ENCODE data around the gene GLRX3.

Gene GLRX3

DNA sequence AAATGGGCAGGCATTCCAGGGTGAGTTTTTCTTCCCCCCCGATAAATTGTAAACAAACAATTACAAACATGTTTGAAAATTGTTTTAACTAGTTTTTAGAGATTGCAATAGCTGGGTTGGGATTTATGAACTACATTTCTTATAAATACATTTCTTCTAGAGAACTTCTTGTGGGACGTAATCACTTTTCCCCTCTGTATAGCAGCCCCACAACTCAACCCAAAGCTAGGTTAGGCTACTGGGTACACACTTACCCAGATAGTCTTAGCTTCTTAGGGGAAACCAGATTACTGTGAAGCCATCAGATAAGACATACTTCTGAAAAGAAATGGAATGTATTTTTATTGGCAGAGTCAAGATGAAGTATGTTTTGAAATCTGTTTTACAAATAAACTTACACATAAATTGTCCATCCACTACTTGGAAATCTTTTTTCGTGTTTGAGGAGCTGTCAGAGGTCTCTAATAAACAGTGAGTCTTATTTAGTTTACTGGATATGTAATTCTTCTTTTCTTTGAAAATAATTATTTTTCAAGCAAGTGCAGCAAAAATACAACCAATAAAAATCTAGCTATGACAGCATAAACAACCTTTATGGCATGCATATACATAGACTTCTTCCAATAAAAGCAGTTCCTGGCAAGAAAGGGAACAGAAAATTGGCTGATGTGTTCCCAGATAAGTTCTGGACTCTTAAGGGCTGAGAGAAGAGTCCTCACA, 8.0 kb upstream of the GLRX3 start:
- TF ChIP-seq GATA2 (IDR thresholded peaks at IDR 0.05; ENCODE audit: low read depth, low read length) (no peak), GATA3 (IDR thresholded peaks at IDR 0.05; ENCODE audit: low read depth, low read length) (peak; percentile 69)

DNA sequence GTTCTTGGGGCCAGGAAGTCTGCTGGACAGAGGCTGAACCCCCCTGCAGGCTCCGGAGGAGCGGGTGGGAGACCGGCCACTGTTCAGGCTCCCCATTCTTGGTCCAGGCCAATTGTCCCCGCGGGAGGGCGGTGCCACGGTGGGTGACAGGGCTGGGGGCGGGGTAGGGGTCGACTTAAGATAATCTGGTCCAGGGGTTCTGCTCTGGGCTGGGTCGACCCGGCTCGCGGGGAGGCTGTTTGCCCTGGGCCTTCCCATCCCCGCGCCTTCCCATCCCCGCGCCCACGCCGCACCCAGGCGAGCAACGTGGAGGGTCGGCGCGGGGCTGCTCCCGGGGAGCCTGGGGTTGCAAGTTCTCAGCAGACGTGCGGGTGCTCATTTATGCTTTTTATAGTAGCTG, 7.3 kb upstream of the GLRX3 start:
- TF ChIP-seq GATA3 (IDR thresholded peaks at IDR 0.05; ENCODE audit: low read depth, low read length) = no peak
- TF ChIP-seq GATA2 (IDR thresholded peaks at IDR 0.05; ENCODE audit: low read depth, low read length) = no peak

DNA sequence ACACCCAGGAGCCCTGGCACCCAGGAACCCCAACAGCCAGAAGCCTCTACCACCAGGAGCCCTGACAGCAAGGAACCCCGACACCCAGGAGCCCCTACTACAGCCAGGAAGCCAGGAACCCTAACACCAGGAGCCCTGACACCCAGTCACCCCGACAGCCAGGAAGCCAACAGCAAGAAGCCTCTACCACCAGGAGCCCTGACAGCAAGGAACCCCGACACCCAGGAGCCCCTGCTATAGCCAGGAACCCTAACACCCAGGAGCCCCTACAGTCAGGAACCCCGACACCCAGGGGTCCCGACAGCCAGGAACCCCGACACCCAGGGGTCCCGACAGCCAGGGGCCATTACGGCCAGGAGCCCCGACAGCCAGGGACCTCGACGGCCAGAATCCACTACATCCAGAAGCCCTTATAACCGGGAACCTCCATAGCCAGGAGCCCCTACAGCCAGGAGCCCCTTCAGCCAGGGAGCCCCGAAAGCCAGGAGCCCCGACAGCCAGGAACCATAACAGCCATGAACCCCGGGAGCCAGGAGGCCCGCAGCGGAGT, 440 bp upstream of the GLRX3 start:
- TF ChIP-seq GATA2 (IDR thresholded peaks at IDR 0.05; ENCODE audit: low read depth, low read length) (no peak), GATA3 (IDR thresholded peaks at IDR 0.05; ENCODE audit: low read depth, low read length) (no peak)

DNA sequence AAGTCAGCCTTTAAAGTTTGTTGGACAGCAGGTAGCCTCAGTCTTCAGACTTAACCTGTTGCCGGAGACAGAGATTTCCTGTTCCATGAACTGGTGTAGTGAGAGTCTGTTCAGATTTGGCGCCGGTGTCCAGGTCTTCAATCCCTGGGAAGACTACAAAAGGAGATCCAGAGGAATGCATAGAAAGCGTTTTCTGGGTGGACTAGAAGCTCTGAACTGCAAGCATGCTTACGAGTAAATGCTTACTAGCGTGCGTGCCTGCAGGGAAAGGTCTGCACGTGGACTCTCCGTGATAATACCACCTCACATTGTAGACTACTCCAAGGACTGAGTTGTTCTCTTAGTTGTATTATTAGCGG, 878 bp downstream of the GLRX3 start:
- TF ChIP-seq GATA2 (IDR thresholded peaks at IDR 0.05; ENCODE audit: low read depth, low read length) (no peak), GATA3 (IDR thresholded peaks at IDR 0.05; ENCODE audit: low read depth, low read length) (no peak)

DNA sequence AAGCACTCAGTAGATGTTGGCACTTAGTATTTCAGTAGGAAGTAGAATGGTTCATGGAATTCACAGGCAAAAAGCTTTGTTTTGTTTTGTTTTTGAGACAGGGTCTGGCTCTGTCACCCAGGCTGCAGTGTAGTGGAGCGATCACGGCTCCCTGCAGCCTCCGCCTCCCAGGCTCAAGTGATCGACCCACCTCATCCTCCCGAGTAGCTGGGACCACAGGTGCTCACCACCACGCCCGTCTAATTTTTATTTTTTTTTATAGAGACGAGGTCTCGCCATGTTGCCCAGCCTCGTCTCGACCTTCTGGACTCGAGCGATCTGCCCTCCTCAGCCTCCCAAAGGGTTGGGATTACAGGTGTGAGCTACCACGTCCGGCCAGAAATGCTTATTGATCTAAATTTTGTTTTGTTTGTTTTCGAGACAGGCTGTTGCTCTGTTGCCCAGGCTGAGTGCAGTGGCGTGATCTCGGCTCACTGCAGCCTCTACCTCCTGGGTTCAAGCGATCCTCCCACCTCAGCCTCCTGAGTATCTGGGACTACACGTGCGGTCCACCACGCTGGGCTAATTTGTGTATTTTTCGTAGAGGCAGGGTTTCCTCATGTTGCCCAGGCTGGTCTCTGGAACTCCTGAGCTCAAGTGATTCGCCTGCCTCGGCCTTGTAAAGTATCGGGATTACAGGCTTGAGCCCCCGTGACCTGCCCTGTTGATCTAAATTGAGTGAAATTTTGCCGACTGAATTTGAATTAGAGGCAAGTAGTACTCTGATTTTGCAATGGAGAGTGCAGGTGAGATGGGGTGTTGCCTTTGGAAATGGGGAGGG, 1.7 kb downstream of the GLRX3 start:
- TF ChIP-seq GATA3 (IDR thresholded peaks at IDR 0.05; ENCODE audit: low read depth, low read length) (no peak), GATA2 (IDR thresholded peaks at IDR 0.05; ENCODE audit: low read depth, low read length) (no peak)

DNA sequence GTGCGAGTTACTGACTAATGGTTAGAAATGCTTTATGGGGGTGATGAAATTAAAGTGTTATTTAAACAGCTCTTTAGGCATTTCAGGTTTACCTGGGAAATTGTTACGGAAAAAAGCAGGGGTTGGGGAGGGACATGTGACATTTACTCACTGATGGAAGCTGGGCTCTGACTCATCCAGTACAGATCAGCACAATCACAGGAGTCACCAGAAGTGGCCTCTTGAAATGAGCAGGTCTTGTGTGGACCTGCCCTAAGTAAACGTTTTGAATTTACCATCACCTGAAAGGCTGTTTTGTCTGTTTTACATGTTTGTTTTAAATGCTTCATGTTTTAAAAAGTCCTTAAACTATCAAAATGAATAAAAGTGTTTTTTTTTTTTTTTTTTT, 2.3 kb downstream of the GLRX3 start:
- TF ChIP-seq GATA3 (IDR thresholded peaks at IDR 0.05; ENCODE audit: low read depth, low read length) (no peak), GATA2 (IDR thresholded peaks at IDR 0.05; ENCODE audit: low read depth, low read length) (no peak)

DNA sequence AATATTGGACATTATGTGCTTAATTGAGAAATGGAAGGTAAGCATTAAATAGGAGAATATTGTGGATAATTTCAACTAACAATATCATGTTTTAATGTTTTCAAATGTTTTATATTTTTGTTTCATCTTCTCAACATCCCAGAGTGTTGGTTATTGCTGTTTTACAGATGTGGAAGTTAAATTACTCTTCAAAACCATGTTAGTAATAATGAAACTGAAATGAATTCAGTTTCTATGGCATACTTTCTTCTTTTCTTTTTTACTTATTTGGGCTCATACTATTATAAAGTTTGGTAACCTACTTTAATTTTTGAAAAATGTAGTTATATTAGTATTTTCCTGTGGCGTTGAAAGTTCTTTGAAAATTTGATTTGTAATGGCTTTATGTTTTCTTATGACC, 4.2 kb downstream of the GLRX3 start:
- no peak for TF ChIP-seq GATA3 (IDR thresholded peaks at IDR 0.05; ENCODE audit: low read depth, low read length)
- TF ChIP-seq GATA2 (IDR thresholded peaks at IDR 0.05; ENCODE audit: low read depth, low read length) = no peak

DNA sequence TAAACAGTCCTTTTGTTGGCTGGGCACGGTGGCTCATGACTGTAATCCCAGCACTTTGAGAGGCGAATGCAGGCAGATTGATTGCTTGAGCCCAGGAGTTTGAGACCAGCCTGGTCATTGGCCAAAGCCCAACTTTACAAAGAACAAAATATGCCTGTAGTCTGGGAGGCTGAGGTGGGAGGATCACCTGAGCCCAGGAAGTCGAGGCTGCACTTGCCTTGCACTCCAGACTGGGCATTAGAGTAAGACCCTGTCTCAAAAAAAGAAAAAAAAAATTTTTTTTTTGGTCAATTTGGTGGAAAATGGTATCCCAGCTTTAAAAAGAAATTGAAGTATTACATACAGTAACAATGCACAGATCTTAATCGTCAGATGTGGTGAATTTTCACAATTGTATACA, 4.8 kb downstream of the GLRX3 start:
- no peak for TF ChIP-seq GATA3 (IDR thresholded peaks at IDR 0.05; ENCODE audit: low read depth, low read length)
- no peak for TF ChIP-seq GATA2 (IDR thresholded peaks at IDR 0.05; ENCODE audit: low read depth, low read length)

DNA sequence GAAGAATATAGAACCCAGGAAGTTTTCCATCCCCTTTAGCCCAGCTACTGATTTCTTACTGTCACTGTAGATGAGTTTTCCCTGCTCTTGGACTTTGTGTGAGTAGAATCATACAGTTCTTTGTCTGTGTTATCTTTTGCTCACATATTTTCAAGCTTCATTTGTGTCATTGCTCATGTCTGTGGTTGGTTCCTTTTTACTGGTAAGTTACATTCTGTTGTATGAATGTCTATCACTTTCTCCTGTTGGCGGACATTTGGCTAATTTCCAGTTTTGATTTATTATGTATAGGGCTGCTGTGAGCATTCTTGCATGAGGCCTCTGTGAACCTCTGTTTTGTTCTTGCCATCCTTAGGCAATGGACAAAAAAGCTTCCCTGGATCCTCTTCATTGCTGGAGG, 5.3 kb downstream of the GLRX3 start:
- TF ChIP-seq GATA3 (IDR thresholded peaks at IDR 0.05; ENCODE audit: low read depth, low read length) = no peak
- no peak for TF ChIP-seq GATA2 (IDR thresholded peaks at IDR 0.05; ENCODE audit: low read depth, low read length)

DNA sequence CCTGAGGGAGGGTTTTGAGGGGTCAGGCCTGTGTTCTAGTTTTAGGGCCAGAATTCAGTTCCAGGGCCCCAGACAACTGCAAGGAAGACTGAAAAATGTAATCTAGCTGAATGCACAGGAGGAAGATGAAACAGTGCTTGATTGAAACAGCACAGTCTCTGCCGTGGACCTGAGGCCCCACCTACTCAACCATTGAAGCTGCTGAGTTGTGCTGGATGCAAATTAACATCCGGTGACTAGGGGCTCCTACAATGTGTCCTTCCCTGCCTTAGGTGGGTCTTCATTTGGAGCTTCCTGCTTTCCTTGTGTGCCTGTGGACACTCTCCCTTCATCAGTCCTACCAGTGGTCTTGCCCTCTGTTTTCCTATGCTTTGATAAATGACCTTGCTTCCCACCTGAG, 5.7 kb downstream of the GLRX3 start:
- TF ChIP-seq GATA2 (IDR thresholded peaks at IDR 0.05; ENCODE audit: low read depth, low read length) (no peak), GATA3 (IDR thresholded peaks at IDR 0.05; ENCODE audit: low read depth, low read length) (no peak)

DNA sequence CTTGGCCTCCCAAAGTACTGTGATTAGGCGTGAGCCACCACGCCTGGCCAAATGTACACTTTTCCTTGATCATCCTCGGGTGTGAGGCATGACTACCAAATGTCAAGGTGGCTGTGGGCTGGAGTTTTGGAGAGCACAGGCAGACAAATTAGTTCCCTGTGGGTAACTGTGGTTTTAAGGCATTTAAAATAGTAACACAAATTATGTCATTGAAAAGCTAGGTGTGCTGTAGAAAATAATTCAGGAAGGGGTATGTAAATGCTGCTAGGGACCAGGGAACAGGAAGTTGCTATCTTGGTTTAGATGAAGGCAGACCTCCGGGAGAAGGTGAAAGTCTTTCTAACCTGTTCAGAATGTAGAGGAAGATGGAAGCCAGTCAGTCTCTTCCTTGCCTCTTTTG, 9.9 kb downstream of the GLRX3 start:
- TF ChIP-seq GATA3 (IDR thresholded peaks at IDR 0.05; ENCODE audit: low read depth, low read length) (no peak), GATA2 (IDR thresholded peaks at IDR 0.05; ENCODE audit: low read depth, low read length) (no peak)

DNA sequence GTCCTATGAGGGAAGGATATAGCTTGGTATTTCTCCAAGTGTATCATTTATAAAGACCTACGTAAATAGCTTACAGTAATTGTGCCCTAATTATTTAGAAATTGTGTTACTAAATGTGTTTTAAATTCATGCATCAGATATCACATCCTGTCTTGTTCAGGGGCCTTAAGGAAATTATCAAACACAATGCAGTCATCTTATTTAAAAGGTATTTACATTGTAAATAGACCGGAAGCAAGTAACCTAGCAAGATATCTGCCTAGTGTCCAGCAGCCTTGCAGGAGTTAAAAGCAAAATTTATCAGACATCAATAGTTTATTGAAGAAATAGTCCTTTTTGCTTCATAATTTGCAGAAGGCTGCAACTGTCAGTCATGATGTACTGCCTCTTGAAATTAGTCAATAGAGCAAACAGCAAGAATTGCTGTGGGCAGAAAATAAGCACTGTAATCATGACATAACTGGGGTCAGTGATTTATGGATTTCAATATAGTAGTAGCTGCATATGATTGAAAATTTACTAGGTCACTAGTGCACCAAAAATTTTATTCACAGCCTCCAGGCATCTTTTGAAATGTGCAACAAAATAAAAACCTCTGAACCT, 23.1 kb downstream of the GLRX3 start:
- TF ChIP-seq GATA3 (IDR thresholded peaks at IDR 0.05; ENCODE audit: low read depth, low read length) = no peak
- TF ChIP-seq GATA2 (IDR thresholded peaks at IDR 0.05; ENCODE audit: low read depth, low read length) = no peak

DNA sequence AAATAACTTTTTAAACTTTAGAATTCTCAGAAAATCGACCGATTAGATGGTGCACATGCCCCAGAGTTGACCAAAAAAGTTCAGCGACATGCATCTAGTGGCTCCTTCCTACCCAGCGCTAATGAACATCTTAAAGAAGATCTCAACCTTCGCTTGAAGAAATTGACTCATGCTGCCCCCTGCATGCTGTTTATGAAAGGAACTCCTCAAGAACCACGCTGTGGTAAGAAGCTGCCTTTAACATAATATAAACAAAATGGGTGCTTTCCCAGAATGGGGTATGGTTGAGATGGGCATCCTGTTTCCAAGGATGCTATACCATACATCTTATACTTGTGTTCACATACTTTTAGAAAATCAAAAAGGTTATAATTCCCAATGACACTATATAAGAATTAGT, 24.6 kb downstream of the GLRX3 start:
- no peak for TF ChIP-seq GATA3 (IDR thresholded peaks at IDR 0.05; ENCODE audit: low read depth, low read length)
- TF ChIP-seq GATA2 (IDR thresholded peaks at IDR 0.05; ENCODE audit: low read depth, low read length) = no peak

DNA sequence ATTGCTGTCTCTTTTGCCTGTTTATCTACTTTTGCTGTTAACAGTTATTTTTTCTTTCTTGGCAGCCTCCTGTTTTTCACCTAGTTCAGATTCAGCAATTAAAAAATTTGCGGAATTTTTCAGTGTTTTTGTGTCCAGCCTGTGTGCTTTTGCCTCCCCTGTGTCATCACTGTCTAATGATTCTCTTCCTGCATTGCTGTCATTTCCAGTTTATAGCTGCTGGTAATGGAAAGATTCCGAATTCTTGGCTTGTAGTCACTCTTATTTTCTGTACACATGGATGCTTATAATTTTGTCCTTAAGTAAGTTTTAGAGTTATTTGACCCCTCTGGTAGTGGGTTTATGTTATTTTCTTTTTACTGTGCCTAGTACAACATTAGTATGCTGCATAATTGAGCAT, 25.1 kb downstream of the GLRX3 start:
- TF ChIP-seq GATA3 (IDR thresholded peaks at IDR 0.05; ENCODE audit: low read depth, low read length) (no peak), GATA2 (IDR thresholded peaks at IDR 0.05; ENCODE audit: low read depth, low read length) (no peak)

Data from SH-SY5Y (cell line).